OCI-LY3 (cell line): ENCODE results near the gene GUCD1.

Experiments
- H2AFZ ChIP-seq: fragments of 200-600, 300-600 bp; shearing (Covaris generic); 2 replicates; pipeline ENCODE4 v1.6.0; 2014; ENCODE audit warnings: antibody characterized with exemption, low read depth, low read length
- H3K27ac ChIP-seq: fragments of 200-600, 300-600 bp; sonication (generic); 2 replicates; pipeline ENCODE4 v1.5.1; 2014; ENCODE audit warnings: mild to moderate bottlenecking, low read length, moderate library complexity, mixed read lengths
- H3K27me3 ChIP-seq: fragments of 200-600, 300-600 bp; sonication (generic); 2 replicates; pipeline ENCODE4 v1.6.1; 2014; ENCODE audit warnings: low read depth, low read length, mixed read lengths
- H3K36me3 ChIP-seq: fragments of 200-600, 300-600 bp; sonication (generic); replicated peaks from 2 replicates; pipeline ENCODE3; 2014; ENCODE audit warnings: low read depth, low read length, mixed read lengths
- H3K4me1 ChIP-seq: fragments of 300-600, 200-600 bp; sonication (generic); 2 replicates; pipeline ENCODE4 v1.6.1; 2014; ENCODE audit warnings: low read length, mixed read lengths
- H3K4me2 ChIP-seq: fragments of 200-600, 300-600 bp; sonication (generic); 2 replicates; pipeline ENCODE4 v1.6.1; 2014; ENCODE audit warnings: low read length, mixed read lengths
- H3K4me3 ChIP-seq: fragments of 300-600, 200-600 bp; sonication (generic); 2 replicates; pipeline ENCODE4 v1.5.1; 2014; ENCODE audit warnings: antibody characterized with exemption, mild to moderate bottlenecking, low read length, moderate library complexity
- H3K79me2 ChIP-seq: fragments of 300-600, 200-600 bp; shearing (Covaris generic); 2 replicates; pipeline ENCODE4 v1.6.1; 2014; ENCODE audit warnings: mild to moderate bottlenecking, low read length, mixed read lengths
- H3K9ac ChIP-seq: fragments of 300-600, 200-600 bp; shearing (Covaris generic); 2 replicates; pipeline ENCODE4 v1.6.0; 2014; ENCODE audit warnings: mild to moderate bottlenecking, low read length, moderate library complexity
- H3K9me3 ChIP-seq: fragments of 200-600, 300-600 bp; shearing (Covaris generic); 2 replicates; pipeline ENCODE4 v1.6.1; 2014; ENCODE audit warnings: low read length, mixed read lengths; ENCODE audit not compliant: insufficient read depth
- H4K20me1 ChIP-seq: fragments of 200-600, 300-600 bp; sonication (generic); 2 replicates; pipeline ENCODE4 v1.6.1; 2016; ENCODE audit warnings: low read length, mixed read lengths; ENCODE audit not compliant: insufficient read depth
- CTCF ChIP-seq: fragments of 200-600, 300-600 bp; sonication (generic); IDR thresholded peaks from 2 replicates; pipeline ENCODE4 v1.5.1; 2014; ENCODE audit warnings: antibody characterized with exemption, low read length, low read depth
- EZH2phosphoT487 ChIP-seq: fragments of 200-600 bp; shearing (Covaris generic); IDR thresholded peaks from 2 replicates; pipeline ENCODE4 v1.6.1; 2018; ENCODE audit warnings: antibody characterized with exemption, mixed run types, low read depth

The GUCD1 gene

GRCh38 chr22:24504956-24505736, 49.8 kb downstream of the GUCD1 start:
- no peak overlapping the region for H3K9ac ChIP-seq
- H3K27ac ChIP-seq = no peak overlapping the region
- 0 out of 2 replicates have a peak, but pooled peaks cover 8% of the 10 kb centered on the region for H3K27me3 ChIP-seq
- no peak overlapping the region for H2AFZ ChIP-seq
- peaks cover 26% of the 10 kb centered on the region for H3K4me1 ChIP-seq
- no peak for TF ChIP-seq CTCF
- H3K79me2 ChIP-seq = no peaks in the 10 kb centered on the region
- no peak overlapping the region for H3K4me2 ChIP-seq
- no peak overlapping the region for H3K4me3 ChIP-seq
- H3K36me3 ChIP-seq = no peaks in the 10 kb centered on the region
- H3K9me3 ChIP-seq = no peaks in the 10 kb centered on the region
- no peaks in the 10 kb centered on the region for H4K20me1 ChIP-seq

GRCh38 chr22:24504540-24504939, 50.4 kb downstream of the GUCD1 start:
- Histone ChIP-seq H4K20me1 (no peaks in the 10 kb centered on the region), H3K79me2 (no peaks in the 10 kb centered on the region), H3K9me3 (no peaks in the 10 kb centered on the region), H3K9ac (no peak overlapping the region), H3K27me3 (0 out of 2 replicates have a peak, but pooled peaks cover 8% of the 10 kb centered on the region), H3K4me1 (peaks cover 26% of the 10 kb centered on the region), H3K27ac (no peak overlapping the region), H3K4me3 (no peak overlapping the region), H3K4me2 (no peak overlapping the region), H3K36me3 (no peaks in the 10 kb centered on the region), H2AFZ (no peak overlapping the region)
- TF ChIP-seq CTCF (no peak), EZH2phosphoT487 (no peak)

- H3K36me3 ChIP-seq = no peaks in the 10 kb centered on the region
- H4K20me1 ChIP-seq = no peaks in the 10 kb centered on the region
- H3K9ac ChIP-seq = no peak overlapping the region
- H3K4me2 ChIP-seq = peak overlapping the region; percentile 31; the same call in 1 of the 2 replicates
- H3K4me1 ChIP-seq = peaks cover 26% of the 10 kb centered on the region
- no peak overlapping the region for H3K4me3 ChIP-seq
- H3K9me3 ChIP-seq = no peaks in the 10 kb centered on the region
- H2AFZ ChIP-seq = no peak overlapping the region
- TF ChIP-seq EZH2phosphoT487 = no peak
- TF ChIP-seq CTCF = no peak
- H3K79me2 ChIP-seq = no peaks in the 10 kb centered on the region
- H3K27ac ChIP-seq = no peak overlapping the region
- H3K27me3 ChIP-seq = 0 out of 2 replicates have a peak, but pooled peaks cover 8% of the 10 kb centered on the region
Observed at GRCh38 chr22:24503843-24504338, 51.0 kb downstream of the GUCD1 start.

- TF ChIP-seq EZH2phosphoT487 = no peak
- peak; percentile 88 for TF ChIP-seq CTCF
- Histone ChIP-seq H3K9me3 (no peaks in the 10 kb centered on the region), H3K4me1 (peaks cover 26% of the 10 kb centered on the region), H3K27ac (no peak overlapping the region), H3K36me3 (no peaks in the 10 kb centered on the region), H3K4me2 (peak overlapping the region; percentile 31), H2AFZ (no peak overlapping the region), H4K20me1 (no peaks in the 10 kb centered on the region), H3K4me3 (no peak overlapping the region), H3K27me3 (0 out of 2 replicates have a peak, but pooled peaks cover 8% of the 10 kb centered on the region), H3K79me2 (no peaks in the 10 kb centered on the region), H3K9ac (no peak overlapping the region)
Observed at GRCh38 chr22:24503137-24503842, 51.6 kb downstream of the GUCD1 start.
